Stimulated activated CD8-positive, alpha-beta memory T cell treated with anti-CD3 and anti-CD28 coated beads, Interleukin-12 subunit alpha, Interleukin-12 subunit beta, amount 100 ng/mL, for 24 hours (primary cell): ENCODE data around the gene TAC1.
"Not testable (repeated sequence)": the region's sequence is repeated elsewhere in the genome, so short reads cannot be mapped to it uniquely, and the experiment has no call there.

Source experiments
- DNase-seq: peaks from one replicate; pipeline ENCODE4 v3.0.0-alpha.2; 2020; ENCODE audit errors: extremely low read depth

Gene TAC1

GRCh38 chr7:97731736-97732564 lies at the start of gene TAC1:
TAC1 (plus strand) TSS chr7:97732086; CDS start chr7:97732613, 527 bp downstream.
- DNase-seq: no peak

- no peak for DNase-seq
Observed at GRCh38 chr7:97685952-97686351, 45.9 kb upstream of the TAC1 start.

GRCh38 chr7:97693586-97693985 lies 38.3 kb upstream of the TAC1 start:
- DNase-seq: no peak

GRCh38 chr7:97694355-97694754 lies 37.5 kb upstream of the TAC1 start:
- no peak for DNase-seq

- no peak for DNase-seq
Observed at GRCh38 chr7:97697396-97697795, 34.5 kb upstream of the TAC1 start.

GRCh38 chr7:97722386-97722785 lies 9.5 kb upstream of the TAC1 start:
- no peak for DNase-seq

GRCh38 chr7:97732565-97733275 lies 834 bp downstream of the TAC1 start:
- no peak for DNase-seq

- no peak for DNase-seq
Observed at GRCh38 chr7:97733276-97734161, 1.6 kb downstream of the TAC1 start.

- DNase-seq: no peak
Observed at GRCh38 chr7:97734255-97734654, 2.4 kb downstream of the TAC1 start.

GRCh38 chr7:97735075-97735474 lies 3.2 kb downstream of the TAC1 start:
- DNase-seq: no peak

- DNase-seq: no peak
Observed at GRCh38 chr7:97748482-97748881, 16.6 kb downstream of the TAC1 start.

- no peak for DNase-seq
Observed at GRCh38 chr7:97751566-97751965, 19.7 kb downstream of the TAC1 start.

- DNase-seq: no peak
Observed at GRCh38 chr7:97752215-97752614, 20.3 kb downstream of the TAC1 start.

- DNase-seq: no peak
Observed at GRCh38 chr7:97757824-97758223, 25.9 kb downstream of the TAC1 start.

- DNase-seq: no peak
Observed at GRCh38 chr7:97770850-97771249, 39.0 kb downstream of the TAC1 start.

- DNase-seq: no peak
Observed at GRCh38 chr7:97771576-97771975, 39.7 kb downstream of the TAC1 start.

GRCh38 chr7:97772045-97772901 lies 40.4 kb downstream of the TAC1 start:
- DNase-seq: no peak

GRCh38 chr7:97786398-97786797 lies 54.5 kb downstream of the TAC1 start:
- DNase-seq: not testable (repeated sequence)
